Activated T-cell treated with anti-CD3 and anti-CD28 coated beads, Interleukin-2, amount 50 U/mL, for 48 hours (primary cell): ENCODE measurements around the gene ZEB2.

ENCODE experiments used
- DNase-seq, 2 experiments: peaks; one replicate each; pipeline ENCODE4 v3.0.0-alpha.2; 2020

Gene ZEB2

DNA sequence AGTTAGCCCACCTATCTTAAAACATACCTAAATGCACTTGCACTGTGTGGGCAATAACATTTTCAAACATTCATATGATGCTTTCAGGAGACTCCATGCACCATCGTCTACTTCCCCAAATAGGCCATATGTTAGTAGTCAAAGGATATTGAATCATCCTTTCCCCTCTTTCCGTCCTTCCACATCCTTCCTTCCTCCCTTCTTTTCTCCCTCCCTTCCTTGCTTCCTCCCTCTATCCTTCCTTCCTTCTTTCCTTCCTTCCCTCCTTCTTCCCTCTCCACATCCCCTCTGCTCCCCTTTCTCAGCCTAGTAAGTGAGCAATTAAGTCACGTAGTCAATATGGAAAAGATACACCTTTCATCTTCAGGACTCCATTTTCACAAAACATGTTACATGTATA, 73.8 kb downstream of the ZEB2 start:
- DNase-seq, result no peak

DNA sequence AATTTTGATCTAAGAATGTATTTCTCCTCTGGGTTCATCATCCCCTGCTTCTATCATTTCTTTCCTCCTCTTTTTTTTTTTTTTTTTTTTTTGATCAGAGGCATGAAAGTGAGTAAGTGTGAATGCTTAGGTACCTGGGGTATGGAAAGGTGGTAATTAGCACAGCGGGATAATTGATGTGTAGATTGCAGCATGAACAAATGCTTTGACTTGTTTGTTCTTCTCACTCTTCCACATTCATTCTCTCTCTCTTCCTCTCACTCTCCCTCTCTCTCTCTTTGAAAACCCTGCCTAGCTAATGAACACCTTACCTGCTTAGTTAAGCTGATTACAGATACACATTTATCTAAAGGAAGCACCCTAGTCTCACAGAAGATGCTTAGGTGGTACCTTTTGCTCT, 74.7 kb downstream of the ZEB2 start:
- DNase-seq, result no peak

DNA sequence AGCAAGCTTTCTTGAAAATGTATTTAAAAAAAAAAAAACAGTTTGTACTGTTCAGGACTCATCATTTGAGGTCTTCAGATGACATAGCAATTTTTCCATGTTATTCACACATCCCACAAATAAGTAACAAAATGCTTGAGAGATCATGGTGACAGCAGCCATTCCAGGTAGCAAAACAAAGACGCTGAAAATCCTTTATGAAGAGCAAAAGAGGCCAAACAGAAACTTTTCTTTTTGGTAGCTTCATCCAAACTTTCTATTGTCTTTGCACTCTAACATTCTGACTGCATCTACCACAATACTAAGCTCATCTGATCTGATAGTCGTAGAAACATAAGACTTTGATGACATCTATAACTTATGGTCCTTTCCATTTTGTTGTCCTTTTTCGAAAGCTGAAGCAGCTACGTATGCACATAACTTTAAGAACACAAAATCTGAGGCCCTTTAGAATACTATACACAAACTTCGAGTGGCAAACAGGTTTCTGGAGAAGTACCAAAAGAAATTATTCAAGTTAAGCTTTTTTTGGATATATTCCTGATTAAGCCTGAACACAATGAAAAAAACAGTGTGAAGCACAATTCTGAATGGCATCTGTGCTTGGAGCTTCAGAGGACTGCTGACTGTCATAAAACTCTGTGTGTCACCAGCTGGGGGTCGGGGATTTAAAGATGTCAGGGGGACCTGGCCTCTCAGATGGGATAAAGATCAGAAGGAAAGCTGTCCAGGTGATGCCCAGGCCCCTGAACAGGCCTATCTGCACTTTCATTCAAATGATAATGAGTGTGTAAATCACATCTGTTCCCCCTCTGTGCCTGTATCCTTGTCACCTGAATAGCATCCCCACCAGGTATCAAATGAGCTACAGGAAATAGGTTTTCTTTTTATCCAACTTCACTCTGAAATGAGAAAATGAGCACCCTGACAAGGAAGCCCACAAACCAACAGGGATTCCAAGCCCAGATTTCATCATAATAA, 75.8 kb downstream of the ZEB2 start:
- no peak for DNase-seq

GRCh38 chr2:144441711-144442141, 78.2 kb downstream of the ZEB2 start:
- no peak for DNase-seq

- DNase-seq, result no peak
Measured at GRCh38 chr2:144439993-144440392, 79.9 kb downstream of the ZEB2 start.

GRCh38 chr2:144438801-144439631, 80.9 kb downstream of the ZEB2 start:
- DNase-seq, result no peak

- DNase-seq, result no peak
Measured at GRCh38 chr2:144437636-144438035, 82.3 kb downstream of the ZEB2 start.

DNA sequence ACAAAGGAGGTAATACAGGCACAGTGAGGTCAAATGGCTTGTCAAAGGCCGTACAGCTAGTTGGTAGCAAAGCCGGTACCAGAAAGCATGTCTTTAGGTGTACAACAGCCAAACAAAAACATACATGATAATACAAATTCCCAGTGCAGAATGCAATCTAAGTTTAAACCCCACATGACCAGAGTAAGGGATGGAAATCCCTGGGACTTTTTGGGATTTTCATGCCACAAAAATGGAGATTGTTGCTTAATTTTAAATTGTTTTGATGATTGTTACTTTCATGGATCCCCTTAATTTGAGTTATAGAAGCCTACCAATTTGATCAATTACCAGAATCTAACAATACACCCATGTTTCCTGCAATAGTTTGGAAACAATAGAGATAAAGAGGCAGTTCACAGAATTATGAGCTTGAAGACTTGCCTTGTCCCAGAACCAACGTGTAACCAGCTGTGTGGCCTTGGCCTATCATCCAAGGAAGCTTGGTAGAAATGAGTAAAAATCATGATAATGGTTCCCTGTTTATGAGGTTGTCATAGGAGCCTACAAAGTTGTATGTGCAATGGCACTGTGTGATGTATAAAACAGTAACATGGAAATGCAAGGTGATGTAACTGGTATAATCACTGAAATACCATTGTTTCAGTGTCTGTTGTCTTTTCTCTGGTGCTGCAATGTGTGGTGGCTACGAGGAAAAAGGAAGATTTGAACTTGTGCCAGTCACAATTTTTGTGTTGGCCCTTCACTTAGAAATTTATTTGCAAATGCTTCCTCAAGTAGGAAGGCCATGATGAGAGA, 85.3 kb downstream of the ZEB2 start:
- no peak for DNase-seq

GRCh38 chr2:144432921-144433320, 87.0 kb downstream of the ZEB2 start:
- DNase-seq, result no peak

GRCh38 chr2:144431998-144432397, 87.9 kb downstream of the ZEB2 start:
- DNase-seq, result no peak

DNA sequence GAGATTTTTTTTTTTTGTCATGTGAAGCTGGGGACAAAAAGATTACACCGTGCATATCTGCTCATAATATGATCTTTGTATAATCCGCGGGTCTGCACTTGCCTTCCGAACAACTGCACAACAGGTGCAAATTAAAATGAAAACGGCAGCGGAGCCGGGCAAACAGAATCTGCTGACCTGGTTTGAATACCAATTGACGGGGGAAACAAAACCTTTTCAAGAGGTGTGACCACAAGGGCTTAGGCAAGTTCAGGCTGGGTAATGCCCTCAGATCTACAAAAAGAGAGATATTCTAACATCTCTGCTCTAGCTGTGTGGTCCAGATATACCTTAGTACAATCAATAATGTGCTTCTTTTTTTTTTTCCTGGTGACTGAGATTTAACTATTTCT, 88.5 kb downstream of the ZEB2 start:
- DNase-seq, result no peak

DNA sequence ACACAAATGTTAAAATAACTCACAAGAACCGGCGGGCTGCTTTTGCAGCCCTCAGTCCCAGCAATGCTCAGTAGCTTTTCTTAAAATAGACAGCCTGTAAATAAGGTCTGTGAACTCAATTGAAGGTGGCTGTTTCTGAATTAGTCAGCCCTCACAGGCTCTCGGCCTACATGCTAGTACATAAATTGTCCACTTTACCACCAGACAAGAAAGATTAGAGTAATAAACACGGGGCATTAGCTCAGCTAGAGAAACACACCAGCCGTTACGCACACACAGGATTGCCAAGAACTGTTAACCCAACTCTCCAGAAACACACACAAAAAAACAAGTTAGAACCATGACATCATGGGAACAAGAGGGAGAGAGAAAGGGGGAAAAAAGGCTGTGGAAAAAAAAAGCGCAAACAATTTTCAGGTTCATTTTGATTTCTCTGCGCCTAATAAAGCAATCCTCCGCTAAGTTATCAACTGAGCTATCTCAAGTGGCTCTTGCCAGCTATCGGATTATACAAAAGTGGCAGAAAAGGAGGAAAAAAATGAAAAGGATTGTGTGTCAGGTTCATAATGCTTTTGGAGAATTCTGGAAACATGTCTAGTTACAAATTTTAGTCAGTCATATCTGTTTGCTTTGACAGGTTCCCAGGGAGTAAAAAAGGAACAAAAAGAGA, 89.1 kb downstream of the ZEB2 start:
- no peak for DNase-seq

DNA sequence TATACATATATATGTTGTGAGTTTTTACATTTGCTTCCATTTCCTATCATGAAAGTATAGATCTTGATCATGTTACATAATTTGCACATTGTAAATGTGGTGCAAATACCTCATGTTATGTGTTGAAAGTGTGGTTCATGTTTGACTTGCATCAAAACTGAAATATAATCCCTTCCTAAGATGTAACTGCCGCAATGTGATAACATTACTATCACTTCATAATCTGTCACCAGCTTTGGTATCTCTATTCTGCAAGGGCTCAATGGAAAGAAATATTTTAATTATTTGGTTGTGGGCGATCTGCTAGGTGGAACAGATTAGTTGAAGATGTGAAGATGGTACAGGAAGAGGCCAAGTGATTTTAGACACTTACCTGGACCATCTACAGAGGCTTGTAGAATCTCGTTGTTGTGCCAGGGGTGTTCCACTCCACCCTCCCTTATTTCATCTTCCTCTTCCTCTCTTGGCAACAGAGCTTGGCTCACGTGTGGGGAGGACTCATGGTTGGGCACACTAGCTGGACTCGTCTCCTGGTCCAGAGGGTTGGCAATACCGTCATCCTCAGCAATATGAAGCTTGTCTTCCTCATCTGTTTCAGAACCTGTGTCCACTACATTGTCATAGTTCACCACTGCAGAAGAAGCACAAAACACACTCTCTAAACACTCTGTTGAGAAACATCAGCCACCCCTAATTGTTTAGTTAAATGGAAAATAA, 90.4 kb downstream of the ZEB2 start:
- no peak for DNase-seq

DNA sequence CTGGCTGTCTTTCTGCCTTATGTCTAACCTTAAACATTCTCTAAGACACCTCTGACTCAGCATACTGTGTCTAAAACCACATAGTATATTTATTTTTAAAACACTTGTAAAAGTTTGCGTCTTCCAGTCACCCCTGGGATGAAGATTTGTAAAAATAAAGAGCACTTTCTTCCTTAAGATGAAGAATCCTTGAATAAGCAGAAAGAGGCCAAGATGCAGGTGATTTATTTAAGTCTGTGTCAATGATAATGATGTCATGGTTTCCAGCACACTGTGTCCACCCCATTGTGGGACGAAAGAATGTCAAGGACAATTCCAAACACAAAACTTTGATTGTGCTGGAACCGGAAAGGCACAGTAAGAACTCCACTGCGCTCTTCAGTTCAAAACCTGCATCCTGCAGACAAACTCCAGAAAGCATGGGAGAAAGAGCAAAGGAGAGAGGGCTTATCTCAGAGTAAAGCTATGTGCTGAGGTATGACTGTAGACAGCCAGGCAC, 92.9 kb downstream of the ZEB2 start:
- DNase-seq, result no peak

- no peak for DNase-seq
Measured at GRCh38 chr2:144426355-144426754, 93.6 kb downstream of the ZEB2 start.

GRCh38 chr2:144424559-144425240, 95.2 kb downstream of the ZEB2 start:
- DNase-seq, result peak; percentile 36 to 41

DNA sequence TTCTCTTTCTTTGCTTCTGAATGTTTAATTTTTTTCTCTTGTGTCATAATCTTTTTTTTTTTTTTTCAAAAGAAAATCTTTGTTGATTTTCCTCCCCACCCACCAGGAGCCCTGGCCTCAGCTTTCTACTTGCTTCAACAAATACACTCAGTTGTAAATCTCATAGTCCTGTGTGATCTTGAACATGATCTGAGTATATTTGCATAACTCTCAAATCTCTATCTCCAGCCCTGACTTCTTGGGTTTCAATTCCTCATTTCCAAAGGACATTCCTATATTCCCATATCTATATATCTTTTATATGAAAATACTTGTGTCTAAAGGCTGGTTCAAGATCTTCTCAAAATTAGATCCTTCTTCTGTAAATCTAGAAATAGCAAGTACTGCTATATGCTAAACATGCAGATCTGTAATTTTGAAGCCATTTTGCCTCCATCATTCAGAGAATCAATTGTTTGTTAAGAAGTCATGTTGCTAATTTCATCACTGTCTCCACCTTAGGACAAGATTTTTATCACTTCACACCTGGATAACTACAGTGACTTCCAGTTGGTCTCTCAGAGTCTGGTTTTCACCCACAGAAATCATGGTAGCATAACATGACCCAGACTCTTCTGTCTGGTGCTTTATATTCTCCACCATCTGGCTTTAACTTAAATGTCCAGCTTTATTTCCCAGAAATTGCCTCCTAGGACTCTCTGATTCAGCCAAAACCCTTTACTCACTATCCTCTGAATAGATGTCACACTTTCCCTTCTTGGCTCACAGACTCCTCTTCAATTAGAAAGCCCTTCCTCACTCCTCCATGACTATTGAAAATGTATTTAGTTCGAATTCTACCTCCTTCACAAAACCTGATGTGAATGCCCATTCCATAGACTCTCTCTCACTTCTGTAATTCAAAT, 98.1 kb downstream of the ZEB2 start:
- no peak for DNase-seq

GRCh38 chr2:144419218-144419617, 100.7 kb downstream of the ZEB2 start:
- no peak for DNase-seq

DNA sequence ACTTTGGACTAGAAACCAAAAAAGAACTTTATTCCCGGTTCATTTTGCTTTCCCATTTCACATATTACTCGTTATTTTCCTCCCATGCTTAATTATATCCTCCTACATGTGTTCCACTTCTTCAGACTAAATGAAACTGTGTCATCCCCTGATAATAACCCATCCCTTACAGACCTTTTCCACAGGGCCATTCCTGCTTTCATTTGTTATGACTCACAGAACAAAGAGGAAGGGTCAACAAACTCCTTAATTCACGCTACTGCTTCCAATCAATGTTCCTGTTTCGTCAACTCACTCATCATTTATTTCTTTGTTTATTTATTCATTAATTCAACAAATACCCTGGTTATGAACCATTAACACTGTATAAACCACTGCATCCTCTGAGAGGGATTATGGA, 104.5 kb downstream of the ZEB2 start:
- DNase-seq, result no peak
